Gastrocnemius medialis (tissue), 4 donors: Measurements from ENCODE around the gene CCNQ. TPM values are rescaled to one million over a fixed set of nuclear protein-coding genes. Genes with fewer than 3 reads are reported as not detected.
A peak's percentile ranks its signal among the peaks of the same experiment; 100 is the strongest.

ENCODE experiments used
- ATAC-seq, 2 donors: fragments of 150-250 bp; one replicate each; pipeline ENCODE4 v1.9.1; 2016
- DNase-seq, 2 donors: peaks; one replicate each; pipeline ENCODE4 v3.0.0-alpha.2; 2019
- H3K27ac ChIP-seq, 4 donors: fragments of 200-600 bp; sonication (generic); 1 replicate in 1 of 4; 2 replicates in 3 of 4; pipeline ENCODE4 v1.5.1; 2016 to 2018; ENCODE audit warnings: mild to moderate bottlenecking in 2 of 4, moderate library complexity in 1 of 4
- H3K27me3 ChIP-seq, 3 donors: fragments of 200-600 bp; sonication (generic) in 2 of 3; 1 replicate in 1 of 3; 2 replicates in 2 of 3; pipeline versions ENCODE4 v1.5.1 to v1.6.0; 2016 to 2019; ENCODE audit warnings: mild to moderate bottlenecking in 1 of 3, moderate library complexity in 1 of 3
- H3K36me3 ChIP-seq, 2 donors: fragments of 200-600 bp; sonication (generic) in 1 of 2; one replicate each; pipeline ENCODE4 v1.5.1; 2017 to 2018
- H3K4me1 ChIP-seq, 2 donors: fragments of 200-600 bp; sonication (generic) in 1 of 2; one replicate each; pipeline ENCODE4 v1.5.1; 2016 to 2017; ENCODE audit warnings: mild to moderate bottlenecking in 2 of 2
- H3K4me3 ChIP-seq, 4 donors: fragments of 200-600 bp; sonication (generic) in 3 of 4; 1 replicate in 1 of 4; 2 replicates in 3 of 4; pipeline ENCODE4 v1.5.1; 2016 to 2019; ENCODE audit warnings: mild to moderate bottlenecking in 2 of 4
- H3K9me3 ChIP-seq, 3 donors: fragments of 200-600 bp; sonication (generic) in 2 of 3; 1 replicate in 1 of 3; 2 replicates in 2 of 3; pipeline ENCODE4 v1.5.1; 2016 to 2019
- CTCF ChIP-seq, 5 experiments: fragments of 450-650 bp in 3 of 5; fragments of 200-600 bp in 2 of 5; sonication (generic) in 2 of 5; IDR thresholded peaks in 4 of 5; conservative IDR thresholded peaks in 1 of 5; 1 replicate in 4 of 5; 2 replicates in 1 of 5; pipeline ENCODE4 v1.5.1; 2016 to 2019; ENCODE audit warnings: antibody characterized with exemption in 5 of 5, mild to moderate bottlenecking in 3 of 5, moderate library complexity in 3 of 5
- POLR2A ChIP-seq, 2 donors: fragments of 450-650 bp; IDR thresholded peaks; one replicate each; pipeline ENCODE4 v1.6.1; 2017; ENCODE audit warnings: antibody characterized with exemption in 2 of 2, mild to moderate bottlenecking in 2 of 2, moderate library complexity in 2 of 2
- in situ Hi-C, 4 donors: fragments of 200-750 bp; cut with MboI; loops; one replicate each; pipeline versions ENCODE4 v1.15.0 to v1.8.0; 2017; ENCODE audit warnings: low sequenced_read_pairs in 4 of 4
- intact Hi-C: fragments of 100-400 bp; cut with DNase I; formaldehyde crosslinking; loops from one replicate; pipeline ENCODE4 v1.15.1; 2023; ENCODE audit warnings: low total_unique reads
- total RNA-seq, 4 donors: library from RNA; depleted of rRNA; stranded (reverse); fragments of >200 nt; gene quantifications; one replicate each; pipeline versions ENCODE4 v1.1.0 to v1.2.3, GENCODE V29; 2016

The CCNQ gene
- total RNA-seq, 4 donors from 2014 or later = 48.4 to 61.5 (median 52.8) TPM

- Histone ChIP-seq H3K4me3 (no peak overlapping the region), H3K4me1 (no peaks in the 10 kb centered on the region), H3K27me3 (peaks cover 0 to 3% (median 0%) of the 10 kb centered on the region in 3 donors), H3K27ac (no peak overlapping the region), H3K9me3 (no peaks in the 10 kb centered on the region), H3K36me3 (no peaks in the 10 kb centered on the region)
- no peak for TF ChIP-seq POLR2A (IDR thresholded peaks at IDR 0.05)
- no peak for TF ChIP-seq CTCF (IDR thresholded peaks at IDR 0.05 in 4 of 5, conservative IDR thresholded peaks at IDR 0.05 in 1 of 5)
- intact Hi-C loops (no loop called here), in situ Hi-C loops (no loop called here)
- DNase-seq (no peak), ATAC-seq (no peak)
Measured at GRCh38 chrX:153544727-153545126, 54.2 kb downstream of the CCNQ start.

- H3K9me3 ChIP-seq = no peaks in the 10 kb centered on the region
- no peak for TF ChIP-seq POLR2A (IDR thresholded peaks at IDR 0.05)
- TF ChIP-seq CTCF (IDR thresholded peaks at IDR 0.05 in 4 of 5, conservative IDR thresholded peaks at IDR 0.05 in 1 of 5) = no peak
- H3K4me3 ChIP-seq = no peak overlapping the region
- peaks cover 0 to 3% (median 0%) of the 10 kb centered on the region in 3 donors for H3K27me3 ChIP-seq
- H3K4me1 ChIP-seq = no peaks in the 10 kb centered on the region
- DNase-seq = no peak
- ATAC-seq = no peak
- intact Hi-C loops = no loop called here
- H3K27ac ChIP-seq = no peak overlapping the region
- in situ Hi-C loops = no loop called here
- H3K36me3 ChIP-seq = no peaks in the 10 kb centered on the region
Measured at GRCh38 chrX:153539979-153540358, 59.0 kb downstream of the CCNQ start.

GRCh38 chrX:153539171-153539978 is 59.6 kb downstream of the CCNQ start:
- no peaks in the 10 kb centered on the region for H3K36me3 ChIP-seq
- H3K9me3 ChIP-seq = no peaks in the 10 kb centered on the region
- TF ChIP-seq CTCF (IDR thresholded peaks at IDR 0.05 in 4 of 5, conservative IDR thresholded peaks at IDR 0.05 in 1 of 5) (peak; percentile 70 to 87 (median 78)), POLR2A (IDR thresholded peaks at IDR 0.05) (no peak)
- no peaks in the 10 kb centered on the region for H3K27me3 ChIP-seq
- DNase-seq = peak; percentile 32 to 56
- no peaks in the 10 kb centered on the region for H3K4me1 ChIP-seq
- H3K27ac ChIP-seq = no peak overlapping the region
- ATAC-seq = peak; percentile 70 to 96
- in situ Hi-C loops = no loop called here
- no peak overlapping the region for H3K4me3 ChIP-seq
- intact Hi-C loops = no loop called here

GRCh38 chrX:153538424-153538823 is 60.5 kb downstream of the CCNQ start:
- no peaks in the 10 kb centered on the region for H3K36me3 ChIP-seq
- DNase-seq = no peak
- H3K27me3 ChIP-seq = no peaks in the 10 kb centered on the region
- no peak for ATAC-seq
- TF ChIP-seq CTCF (IDR thresholded peaks at IDR 0.05 in 4 of 5, conservative IDR thresholded peaks at IDR 0.05 in 1 of 5) = no peak
- no peak for TF ChIP-seq POLR2A (IDR thresholded peaks at IDR 0.05)
- H3K9me3 ChIP-seq = no peaks in the 10 kb centered on the region
- intact Hi-C loops = no loop called here
- no peak overlapping the region for H3K27ac ChIP-seq
- H3K4me3 ChIP-seq = no peak overlapping the region
- H3K4me1 ChIP-seq = no peaks in the 10 kb centered on the region
- in situ Hi-C loops = no loop called here

Other genes starting within 250 kb of the CCNQ start
- not detected for gene PNMA6E, start 197.8 kb downstream of the CCNQ start, total RNA-seq
- under 1 TPM; 0.05 to 0.55 (median 0.37) TPM for gene ZFP92, start 187.7 kb downstream of the CCNQ start, total RNA-seq
- under 1 TPM in 1 of 4 donors, not detected in 3; 0.18 TPM for gene TREX2, start 153.1 kb downstream of the CCNQ start, total RNA-seq
- 10 to 100 TPM; 10.6 to 19.8 (median 13.2) TPM for gene HAUS7, start 128.6 kb downstream of the CCNQ start, total RNA-seq
- 10 to 100 TPM in 2 of 4 donors, 1 to 10 TPM in 2; 1.1 to 50.7 (median 9.8) TPM for gene BGN, start 104.2 kb downstream of the CCNQ start, total RNA-seq
- gene ATP2B3, start 81.5 kb downstream of the CCNQ start, total RNA-seq = not detected
- gene DUSP9, start 48.1 kb upstream of the CCNQ start, total RNA-seq = not detected
- gene PNCK, start 74.7 kb upstream of the CCNQ start, total RNA-seq = 1 to 10 TPM in 1 of 4 donors, under 1 TPM in 1, not detected in 2; 0.98 to 1.6 TPM
- 10 to 100 TPM; 40.1 to 78.1 (median 45.0) TPM for gene SLC6A8, start 88.8 kb upstream of the CCNQ start, total RNA-seq
- 10 to 100 TPM; 41.5 to 91.9 (median 48.3) TPM for gene BCAP31, start 125.2 kb upstream of the CCNQ start, total RNA-seq
- 10 to 100 TPM; 19.9 to 54.6 (median 34.5) TPM for gene ABCD1, start 125.7 kb upstream of the CCNQ start, total RNA-seq
- gene PLXNB3, start 165.1 kb upstream of the CCNQ start, total RNA-seq = 1 to 10 TPM in 1 of 4 donors, under 1 TPM in 3; 0.10 to 1.1 (median 0.13) TPM
- 10 to 100 TPM; 30.3 to 39.9 (median 33.8) TPM for gene SRPK3, start 181.9 kb upstream of the CCNQ start, total RNA-seq
- gene IDH3G, start 195.2 kb upstream of the CCNQ start, total RNA-seq = 10 to 100 TPM; 79.8 to 92.7 (median 86.4) TPM
- gene SSR4, start 195.5 kb upstream of the CCNQ start, total RNA-seq = 100 to 1,000 TPM in 2 of 4 donors, 10 to 100 TPM in 2; 73.9 to 111 (median 93.4) TPM
- 1 to 10 TPM in 2 of 4 donors, under 1 TPM in 2; 0.59 to 2.2 (median 1.4) TPM for gene PDZD4, start 231.4 kb upstream of the CCNQ start, total RNA-seq